ENCODE results near the gene ZBTB8OS. TPM values are rescaled to one million over a fixed set of nuclear protein-coding genes. Genes with fewer than 3 reads are reported as not detected.

The ZBTB8OS gene
- total and polyA plus RNA-seq, 12 donors: 9.7 to 83.0 (median 38.4) TPM

- Histone ChIP-seq H3K9me3 (replicated peaks in 1 of 3) (no peaks in the 10 kb centered on the region), H3K36me3 (replicated peaks in 1 of 2) (no peaks in the 10 kb centered on the region), H3K4me3 (peak overlapping the region in 2 of 4 donors; percentile 7 to 60), H3K27me3 (no peaks in the 10 kb centered on the region), H3K4me1 (replicated peaks in 1 of 2) (peaks cover 3 to 7% of the 10 kb centered on the region in 2 donors), H3K27ac (peak overlapping the region in 4 of 5 donors; percentile 2 to 64 (median 55))
- intact Hi-C loops (cut with DNase I): no loop called here
- DNase-seq: peak; percentile 86 to 96 (median 93)
- WGBS, 4 donors: 4 to 13% (median 7%) methylated on average over 9 to 35 of the region's 35 CpGs
- TF ChIP-seq CTCF (IDR thresholded peaks at IDR 0.05): peak; percentile 11 to 48 (median 40)
- peak; percentile 22 to 71 for TF ChIP-seq POLR2A (IDR thresholded peaks at IDR 0.05)
These were observed 38.0 kb downstream of the ZBTB8OS start for GRCh38 chr1:32612189-32612881.

GRCh38 chr1:32611859-32612188, 38.5 kb downstream of the ZBTB8OS start:
- Histone ChIP-seq H3K4me1 (replicated peaks in 1 of 2) (peaks cover 3 to 7% of the 10 kb centered on the region in 2 donors), H3K36me3 (replicated peaks in 1 of 2) (no peaks in the 10 kb centered on the region), H3K4me3 (peak overlapping the region in 2 of 4 donors; percentile 7 to 60), H3K9me3 (replicated peaks in 1 of 3) (no peaks in the 10 kb centered on the region), H3K27ac (peak overlapping the region in 3 of 5 donors; percentile 2 to 64 (median 56)), H3K27me3 (no peaks in the 10 kb centered on the region)
- 7 to 16% (median 11%) methylated on average over 12 of the region's 12 CpGs for WGBS, 4 donors
- intact Hi-C loops (cut with DNase I): no loop called here
- DNase-seq: no peak
- TF ChIP-seq POLR2A (IDR thresholded peaks at IDR 0.05): no peak
- TF ChIP-seq CTCF (IDR thresholded peaks at IDR 0.05): no peak

- Histone ChIP-seq H3K4me1 (replicated peaks in 1 of 2) (peaks cover 3 to 7% of the 10 kb centered on the region in 2 donors), H3K27ac (no peak overlapping the region), H3K27me3 (no peaks in the 10 kb centered on the region), H3K4me3 (no peak overlapping the region), H3K9me3 (replicated peaks in 1 of 3) (no peaks in the 10 kb centered on the region), H3K36me3 (replicated peaks in 1 of 2) (peaks cover 0 to 4% of the 10 kb centered on the region in 2 donors)
- no peak for TF ChIP-seq POLR2A (IDR thresholded peaks at IDR 0.05)
- TF ChIP-seq CTCF (IDR thresholded peaks at IDR 0.05): no peak
- no peak for DNase-seq
- WGBS, 4 donors: 86 to 93% (median 90%) methylated on average over 4 of the region's 4 CpGs
- intact Hi-C loops (cut with DNase I): no loop called here
These were observed 41.2 kb downstream of the ZBTB8OS start for GRCh38 chr1:32609180-32609579.

- no peak overlapping the region for H3K4me3 ChIP-seq
- H3K9me3 ChIP-seq (replicated peaks in 1 of 3): no peaks in the 10 kb centered on the region
- TF ChIP-seq POLR2A (IDR thresholded peaks at IDR 0.05) (no peak), CTCF (IDR thresholded peaks at IDR 0.05) (no peak)
- WGBS, 4 donors: 85 to 92% (median 91%) methylated on average over 6 to 11 of the region's 11 CpGs
- DNase-seq: no peak
- H3K36me3 ChIP-seq (replicated peaks in 1 of 2): peaks cover 0 to 4% of the 10 kb centered on the region in 2 donors
- no peak overlapping the region for H3K27ac ChIP-seq
- H3K4me1 ChIP-seq (replicated peaks in 1 of 2): peaks cover 0 to 2% of the 10 kb centered on the region in 2 donors
- no peaks in the 10 kb centered on the region for H3K27me3 ChIP-seq
- intact Hi-C loops (cut with DNase I): no loop called here
These were observed 43.6 kb downstream of the ZBTB8OS start for GRCh38 chr1:32606565-32607371.
